HG03103 (cell line): ENCODE measurements around the gene EXOC6B.
"Not testable (repeated sequence)": the region's sequence is repeated elsewhere in the genome, so short reads cannot be mapped to it uniquely, and the experiment has no call there.

Experiments
- ATAC-seq: cut with Tn5 transposase; IDR thresholded peaks from one replicate; pipeline ENCODE4 v1.9.1; 2021; ENCODE audit warnings: low read depth; ENCODE audit not compliant: unreplicated experiment

EXOC6B gene

GRCh38 chr2:72694715-72695496, 130.9 kb downstream of the EXOC6B start:
- ATAC-seq = no peak

GRCh38 chr2:72689579-72690195, 136.1 kb downstream of the EXOC6B start:
- no peak for ATAC-seq

GRCh38 chr2:72685638-72686213, 140.1 kb downstream of the EXOC6B start:
- no peak for ATAC-seq

- no peak for ATAC-seq
These were observed 143.8 kb downstream of the EXOC6B start for GRCh38 chr2:72682061-72682460.

GRCh38 chr2:72681016-72681995, 144.5 kb downstream of the EXOC6B start:
- ATAC-seq = no peak

GRCh38 chr2:72678024-72678423, 147.8 kb downstream of the EXOC6B start:
- ATAC-seq = no peak

GRCh38 chr2:72676341-72677025, 149.3 kb downstream of the EXOC6B start:
- ATAC-seq = no peak

- ATAC-seq = no peak
These were observed 150.6 kb downstream of the EXOC6B start for GRCh38 chr2:72674982-72675915.

GRCh38 chr2:72673279-72673678, 152.6 kb downstream of the EXOC6B start:
- ATAC-seq = no peak

GRCh38 chr2:72669121-72669520, 156.7 kb downstream of the EXOC6B start:
- ATAC-seq = no peak

GRCh38 chr2:72668647-72669046, 157.2 kb downstream of the EXOC6B start:
- no peak for ATAC-seq

- no peak for ATAC-seq
These were observed 160.4 kb downstream of the EXOC6B start for GRCh38 chr2:72665448-72665847.

- ATAC-seq = no peak
These were observed 163.8 kb downstream of the EXOC6B start for GRCh38 chr2:72661985-72662384.

GRCh38 chr2:72649810-72650209, 176.0 kb downstream of the EXOC6B start:
- no peak for ATAC-seq

GRCh38 chr2:72641221-72641620, 184.6 kb downstream of the EXOC6B start:
- ATAC-seq = not testable (repeated sequence)

- no peak for ATAC-seq
These were observed 187.1 kb downstream of the EXOC6B start for GRCh38 chr2:72638600-72639211.

- ATAC-seq = no peak
These were observed 189.6 kb downstream of the EXOC6B start for GRCh38 chr2:72636210-72636609.

GRCh38 chr2:72630767-72631166, 195.1 kb downstream of the EXOC6B start:
- ATAC-seq = no peak

- no peak for ATAC-seq
These were observed 196.8 kb downstream of the EXOC6B start for GRCh38 chr2:72629062-72629461.
